Kidney (tissue), 14 donors: ENCODE results near the gene KMT2E. TPM values are rescaled to one million over a fixed set of nuclear protein-coding genes. Genes with fewer than 3 reads are reported as not detected.

Source experiments
- DNase-seq, 5 donors: peaks; one replicate each; pipeline ENCODE4 v3.0.0-alpha.2; 2013 to 2020
- FAIRE-seq: peaks from 2 replicates; lab custom pipeline; 2012; peaks lifted over from hg19 to GRCh38; lab: Jason Lieb, UNC
- H3K27ac ChIP-seq, 2 donors: one replicate each; pipeline ENCODE4 v1.7.0; 2013; ENCODE audit warnings: low read depth in 2 of 2, low read length in 2 of 2, inconsistent platforms in 1 of 2
- H3K27me3 ChIP-seq: one replicate; pipeline ENCODE4 v1.7.1; 2013; ENCODE audit warnings: low read length, inconsistent platforms; ENCODE audit not compliant: control insufficient read depth, insufficient read depth
- H3K36me3 ChIP-seq, 3 donors: one replicate each; pipeline versions ENCODE4 v1.7.0 to v1.7.1; 2013; ENCODE audit warnings: low read length in 3 of 3, control low read depth in 1 of 3, inconsistent platforms in 1 of 3; ENCODE audit not compliant: insufficient read depth in 3 of 3, control insufficient read depth in 2 of 3
- H3K4me1 ChIP-seq, 3 donors: one replicate each; pipeline versions ENCODE4 v1.7.0 to v1.7.1; 2013; ENCODE audit warnings: low read length in 3 of 3, inconsistent platforms in 1 of 3, low read depth in 1 of 3; ENCODE audit not compliant: control insufficient read depth in 2 of 3, insufficient read depth in 2 of 3
- H3K4me3 ChIP-seq, 3 donors: one replicate each; pipeline versions ENCODE4 v1.7.0 to v1.8.1; 2013; ENCODE audit warnings: low read length in 3 of 3, control low read depth in 1 of 3, inconsistent platforms in 1 of 3
- H3K9ac ChIP-seq, 3 donors: one replicate each; pipeline versions ENCODE4 v1.7.0 to v1.7.1; 2013; ENCODE audit warnings: low read length in 3 of 3, control low read depth in 1 of 3, inconsistent platforms in 1 of 3
- H3K9me3 ChIP-seq, 3 donors: one replicate each; pipeline versions ENCODE4 v1.7.0 to v1.7.1; 2013; ENCODE audit warnings: low read length in 3 of 3, control low read depth in 1 of 3, inconsistent platforms in 1 of 3; ENCODE audit not compliant: control insufficient read depth in 2 of 3, insufficient read depth in 1 of 3
- intact Hi-C: fragments of 100-400 bp; cut with DNase I; formaldehyde crosslinking; loops from one replicate; pipeline ENCODE4 v1.11.1; 2022
- polyA plus RNA-seq: library from polyadenylated mRNA; stranded (reverse); fragments of 350-450 nt; fragmentation: Illumina TruSeq; extraction: RNeasy Lipid Tissue Mini Kit (QIAGEN cat#74804); gene quantifications from one replicate; pipeline ENCODE4 v1.2.3, GENCODE V29; 2014; ENCODE audit warnings: low read depth, low replicate concordance; ENCODE audit not compliant: insufficient read depth
- total RNA-seq: library from RNA; stranded (reverse); fragmentation: NEBNext Ultra II Directional; extraction: Animal tissue kit (Norgen Biotek cat#: 25700); gene quantifications from one replicate; pipeline ENCODE4 v1.2.1, GENCODE V29; 2021
- TF ChIP-seq, protein P1 (sequence below): IDR thresholded peaks from 3 replicates; pipeline ENCODE4 v1.5.1; 2012; ENCODE audit warnings: mild to moderate bottlenecking, moderate library complexity, borderline replicate concordance; ENCODE audit not compliant: insufficient read depth; ENCODE audit errors: extremely low read depth
- donor health status: control.
- donor health status: control.
- donor health status: control.
- donor health status: control.
- donor health status: control.
- donor health status: DM: yes; HTN: yes; CAD: no.
- donor health status: Normal renal cell carcinoma (clear cell type).

The KMT2E gene
- total and polyA plus RNA-seq, 2 donors from 2014 or later, result 7.2 to 106 TPM

GRCh38 chr7:104983076-104983577 lies 30.9 kb upstream of the KMT2E start:
- Histone ChIP-seq H3K36me3 (peaks cover 0 to 3% (median 0%) of the 10 kb centered on the region in 3 donors), H3K27me3 (no peaks in the 10 kb centered on the region), H3K9ac (peak overlapping the region; percentile 63 to 97 (median 66)), H3K27ac (peak overlapping the region; percentile 99), H3K9me3 (no peaks in the 10 kb centered on the region), H3K4me1 (peaks cover 17 to 48% (median 18%) of the 10 kb centered on the region in 3 donors), H3K4me3 (peak overlapping the region; percentile 66 to 88 (median 78))
- no peak for DNase-seq
- intact Hi-C loops, result no loop called here
- TF ChIP-seq, protein P1, sequence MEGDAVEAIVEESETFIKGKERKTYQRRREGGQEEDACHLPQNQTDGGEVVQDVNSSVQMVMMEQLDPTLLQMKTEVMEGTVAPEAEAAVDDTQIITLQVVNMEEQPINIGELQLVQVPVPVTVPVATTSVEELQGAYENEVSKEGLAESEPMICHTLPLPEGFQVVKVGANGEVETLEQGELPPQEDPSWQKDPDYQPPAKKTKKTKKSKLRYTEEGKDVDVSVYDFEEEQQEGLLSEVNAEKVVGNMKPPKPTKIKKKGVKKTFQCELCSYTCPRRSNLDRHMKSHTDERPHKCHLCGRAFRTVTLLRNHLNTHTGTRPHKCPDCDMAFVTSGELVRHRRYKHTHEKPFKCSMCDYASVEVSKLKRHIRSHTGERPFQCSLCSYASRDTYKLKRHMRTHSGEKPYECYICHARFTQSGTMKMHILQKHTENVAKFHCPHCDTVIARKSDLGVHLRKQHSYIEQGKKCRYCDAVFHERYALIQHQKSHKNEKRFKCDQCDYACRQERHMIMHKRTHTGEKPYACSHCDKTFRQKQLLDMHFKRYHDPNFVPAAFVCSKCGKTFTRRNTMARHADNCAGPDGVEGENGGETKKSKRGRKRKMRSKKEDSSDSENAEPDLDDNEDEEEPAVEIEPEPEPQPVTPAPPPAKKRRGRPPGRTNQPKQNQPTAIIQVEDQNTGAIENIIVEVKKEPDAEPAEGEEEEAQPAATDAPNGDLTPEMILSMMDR, result no peak
- no peak for FAIRE-seq

- no peak for FAIRE-seq
- DNase-seq, result peak; percentile 80 to 97 (median 95)
- TF ChIP-seq, protein P1, result peak; percentile 47
- Histone ChIP-seq H3K9ac (peak overlapping the region; percentile 63 to 97 (median 66)), H3K4me3 (peak overlapping the region; percentile 66 to 88 (median 78)), H3K4me1 (peaks cover 12 to 47% (median 20%) of the 10 kb centered on the region in 3 donors), H3K27ac (peak overlapping the region; percentile 99), H3K9me3 (no peaks in the 10 kb centered on the region), H3K27me3 (no peaks in the 10 kb centered on the region), H3K36me3 (peaks cover 0 to 3% (median 0%) of the 10 kb centered on the region in 3 donors)
- intact Hi-C loops, result no loop called here
Observed at GRCh38 chr7:104983578-104984539, 30.1 kb upstream of the KMT2E start.

DNA sequence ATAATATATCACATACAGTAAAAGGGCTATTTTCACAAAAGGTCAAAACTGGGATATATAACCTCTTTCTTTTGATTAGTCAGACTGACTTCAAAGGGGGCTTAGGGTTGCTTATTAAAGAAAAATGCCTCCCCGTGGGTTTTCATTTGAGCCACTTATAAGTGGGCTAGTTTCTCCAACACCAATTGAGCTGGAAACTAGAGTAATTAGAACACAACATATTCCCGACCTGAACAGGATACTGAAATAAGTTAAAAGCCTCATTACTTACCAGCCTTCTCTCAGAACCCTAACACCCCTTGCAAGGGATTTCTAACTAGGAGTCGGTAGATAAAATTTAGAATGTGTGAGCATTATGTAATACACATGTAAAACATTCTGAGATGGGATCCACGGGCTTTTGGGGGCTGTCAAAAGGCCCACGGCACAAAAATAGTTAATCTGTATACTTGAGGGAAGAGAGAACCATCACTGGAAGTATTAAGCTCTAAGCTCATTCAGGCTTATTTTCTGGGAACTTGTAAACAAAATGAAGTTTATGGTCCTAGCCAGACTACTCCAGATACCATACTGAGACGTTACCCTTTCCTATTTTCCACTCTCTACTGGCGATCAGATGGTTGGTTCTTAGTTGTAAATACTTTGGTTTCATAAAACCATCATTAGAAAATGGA lies 29.3 kb upstream of the KMT2E start:
- TF ChIP-seq, protein P1, result no peak
- intact Hi-C loops, result no loop called here
- H3K36me3 ChIP-seq, result peaks cover 0 to 3% (median 0%) of the 10 kb centered on the region in 3 donors

More for the DNA sequence above, 29.3 kb upstream of the KMT2E start:
- H3K4me1 ChIP-seq, result peaks cover 14 to 39% (median 19%) of the 10 kb centered on the region in 3 donors
- H3K27me3 ChIP-seq, result no peaks in the 10 kb centered on the region
- FAIRE-seq (no peak), DNase-seq (no peak)
- peak overlapping the region; percentile 66 to 88 (median 78) for H3K4me3 ChIP-seq
- peak overlapping the region; percentile 99 for H3K27ac ChIP-seq
- peak overlapping the region in 2 of 3 donors; percentile 33 to 66 for H3K9ac ChIP-seq
- no peaks in the 10 kb centered on the region for H3K9me3 ChIP-seq
